A673 (cell line): ENCODE measurements around the gene MAGOH.

ENCODE experiments used
- CTCF ChIP-seq: fragments of 300-800, 200-600 bp; sonication (generic); conservative IDR thresholded peaks from 2 replicates; pipeline ENCODE4 v1.5.1; 2017; ENCODE audit warnings: low read depth, mild to moderate bottlenecking, antibody characterized with exemption, low read length, moderate library complexity, mixed read lengths
- EZH2 ChIP-seq: fragments of 200-600 bp; sonication (generic); IDR thresholded peaks from 2 replicates; pipeline ENCODE4 v1.6.1; 2017; ENCODE audit warnings: borderline replicate concordance, low read depth, mild to moderate bottlenecking, mixed read lengths, antibody characterized with exemption, low read length; ENCODE audit not compliant: poor library complexity, severe bottlenecking

- TF ChIP-seq CTCF (no peak), EZH2 (no peak)
Measured at GRCh38 chr1:53196017-53196484, 42.3 kb downstream of the MAGOH start.
